SK-N-SH treated with all-trans-retinoic acid at 6 μM for 48 hours (cell line): Measurements from ENCODE around the gene SPTSSB.

ENCODE experiments used
- ATAC-seq: fragments of 200-7000 bp; cut with Tn5 transposase; 3 replicates; pipeline ENCODE4 v1.9.1; 2020; ENCODE audit warnings: mild to moderate bottlenecking, moderate library complexity
- ARNTL ChIP-seq: fragments of 450-650 bp; formaldehyde crosslinking; IDR thresholded peaks from 2 replicates; pipeline ENCODE4 v1.5.0; 2020; ENCODE audit warnings: low read depth, mild to moderate bottlenecking, moderate library complexity, borderline replicate concordance
- BACH2 ChIP-seq: fragments of 250-450 bp; sonication (Bioruptor Pico); IDR thresholded peaks from 2 replicates; pipeline ENCODE4 v1.9.0; 2021; ENCODE audit warnings: mild to moderate bottlenecking, borderline replicate concordance
- CSDC2 ChIP-seq: fragments of 250-450 bp; sonication (Bioruptor Pico); IDR thresholded peaks from 2 replicates; pipeline ENCODE4 v1.5.0; 2020; ENCODE audit warnings: mild to moderate bottlenecking, moderate library complexity
- CSRNP3 ChIP-seq: fragments of 250-450 bp; sonication (Bioruptor Pico); IDR thresholded peaks from 2 replicates; pipeline ENCODE4 v1.5.1; 2021; ENCODE audit warnings: mild to moderate bottlenecking, moderate library complexity
- ESRRG ChIP-seq: fragments of 250-450 bp; sonication (Bioruptor Pico); IDR thresholded peaks from 2 replicates; pipeline ENCODE4 v1.6.1; 2021; ENCODE audit warnings: mild to moderate bottlenecking
- GLIS3 ChIP-seq: fragments of 250-450 bp; sonication (Bioruptor Pico); IDR thresholded peaks from 2 replicates; pipeline ENCODE4 v1.5.0; 2020; ENCODE audit warnings: mild to moderate bottlenecking, moderate library complexity
- ISL1 ChIP-seq: fragments of 250-450 bp; sonication (Bioruptor Pico); IDR thresholded peaks from 2 replicates; pipeline ENCODE4 v2.1.2; 2022; ENCODE audit warnings: mild to moderate bottlenecking, moderate library complexity
- PATZ1 ChIP-seq: fragments of 250-450 bp; sonication (Bioruptor Pico); IDR thresholded peaks from 2 replicates; pipeline ENCODE4 v1.8.0; 2020; ENCODE audit warnings: mild to moderate bottlenecking, moderate library complexity, borderline replicate concordance
- POU6F1 ChIP-seq: fragments of 250-450 bp; sonication (Bioruptor Pico); IDR thresholded peaks from 2 replicates; pipeline ENCODE4 v1.8.0; 2021; ENCODE audit warnings: low read depth, mild to moderate bottlenecking, moderate library complexity, borderline replicate concordance
- PPARA ChIP-seq: fragments of 250-450 bp; sonication (Bioruptor Pico); IDR thresholded peaks from 2 replicates; pipeline ENCODE4 v1.5.0; 2020; ENCODE audit warnings: mild to moderate bottlenecking, borderline replicate concordance
- RARB ChIP-seq: fragments of 250-450 bp; sonication (Bioruptor Pico); IDR thresholded peaks from 2 replicates; pipeline ENCODE4 v1.8.0; 2021; ENCODE audit warnings: mild to moderate bottlenecking, moderate library complexity
- SNAI2 ChIP-seq: fragments of 250-450 bp; sonication (Bioruptor Pico); IDR thresholded peaks from 2 replicates; pipeline ENCODE4 v1.5.0; 2020; ENCODE audit warnings: mild to moderate bottlenecking, moderate library complexity
- TCF4 ChIP-seq: fragments of 250-450 bp; sonication (Bioruptor Pico); IDR thresholded peaks from 2 replicates; pipeline ENCODE4 v1.8.0; 2021; ENCODE audit warnings: mild to moderate bottlenecking, moderate library complexity, borderline replicate concordance
- TOX ChIP-seq: fragments of 250-450 bp; sonication (Bioruptor Pico); IDR thresholded peaks from 2 replicates; pipeline ENCODE4 v1.8.0; 2021; ENCODE audit warnings: mild to moderate bottlenecking, moderate library complexity, borderline replicate concordance
- TSHZ2 ChIP-seq: fragments of 250-450 bp; sonication (Bioruptor Pico); IDR thresholded peaks from 2 replicates; pipeline ENCODE4 v1.5.0; 2020; ENCODE audit warnings: mild to moderate bottlenecking, moderate library complexity
- ZC3H10 ChIP-seq: fragments of 250-450 bp; sonication (Bioruptor Pico); IDR thresholded peaks from 2 replicates; pipeline ENCODE4 v1.5.1; 2021; ENCODE audit warnings: mild to moderate bottlenecking, moderate library complexity
- ZFP3 ChIP-seq: fragments of 250-450 bp; sonication (Bioruptor Pico); IDR thresholded peaks from 2 replicates; pipeline ENCODE4 v1.5.0; 2020; ENCODE audit warnings: mild to moderate bottlenecking, moderate library complexity
- ZFP30 ChIP-seq: fragments of 450-650 bp; formaldehyde crosslinking; IDR thresholded peaks from 2 replicates; pipeline ENCODE4 v1.5.0; 2022; ENCODE audit warnings: mild to moderate bottlenecking, moderate library complexity
- ZNF565 ChIP-seq: fragments of 450-650 bp; formaldehyde crosslinking; conservative IDR thresholded peaks from 2 replicates; pipeline ENCODE4 v1.5.0; 2020; ENCODE audit warnings: low read depth, mild to moderate bottlenecking, moderate library complexity
- ZNF70 ChIP-seq: fragments of 450-650 bp; formaldehyde crosslinking; IDR thresholded peaks from 2 replicates; pipeline ENCODE4 v1.5.0; 2020; ENCODE audit warnings: mild to moderate bottlenecking, moderate library complexity
- ZNF8 ChIP-seq: fragments of 450-650 bp; formaldehyde crosslinking; IDR thresholded peaks from 2 replicates; pipeline ENCODE4 v1.5.0; 2020; ENCODE audit warnings: mild to moderate bottlenecking, moderate library complexity

Gene SPTSSB

GRCh38 chr3:161406594-161407555 lies 35.6 kb upstream of the SPTSSB start:
- no peak for ATAC-seq

GRCh38 chr3:161405836-161406235 lies 34.5 kb upstream of the SPTSSB start:
- no peak for ATAC-seq
- TF ChIP-seq CSDC2 (CRISPR knock-in tag) (no peak), ZNF8 (no peak), ZNF70 (no peak), GLIS3 (no peak), ZFP30 (CRISPR knock-in tag) (no peak), POU6F1 (no peak), ESRRG (CRISPR knock-in tag) (no peak), ZNF565 (CRISPR knock-in tag) (no peak), ZFP3 (no peak), TCF4 (no peak), BACH2 (CRISPR knock-in tag) (no peak), PPARA (CRISPR knock-in tag) (no peak), RARB (no peak), ARNTL (CRISPR knock-in tag) (no peak), TSHZ2 (CRISPR knock-in tag) (no peak), CSRNP3 (no peak), ZC3H10 (no peak)
- TF ChIP-seq, all 23 proteins: peak for 0

More at GRCh38 chr3:161406594-161407555, 35.6 kb upstream of the SPTSSB start:
- TF ChIP-seq SNAI2 (no peak), ZFP30 (CRISPR knock-in tag) (no peak), TCF4 (no peak)

GRCh38 chr3:161405087-161405486 lies 33.8 kb upstream of the SPTSSB start:
- TF ChIP-seq TSHZ2 (CRISPR knock-in tag), result no peak
- no peak for TF ChIP-seq BACH2 (CRISPR knock-in tag)
- no peak for TF ChIP-seq TCF4
- no peak for TF ChIP-seq PATZ1 (CRISPR knock-in tag)
- no peak for TF ChIP-seq CSRNP3
- no peak for TF ChIP-seq TOX (CRISPR knock-in tag)
- TF ChIP-seq ISL1 (CRISPR knock-in tag), result no peak
- TF ChIP-seq PPARA (CRISPR knock-in tag), result no peak
- TF ChIP-seq ZNF70, result no peak
- ATAC-seq, result no peak
